Prostate gland (tissue), 2 donors: ENCODE data around the gene BCL11A. TPM values are rescaled to one million over a fixed set of nuclear protein-coding genes. Genes with fewer than 3 reads are reported as not detected.

ENCODE experiments used
- DNase-seq: peaks from one replicate; pipeline ENCODE4 v3.0.0-alpha.2; 2019; ENCODE audit warnings: low spot score
- H3K27ac ChIP-seq, 2 donors: fragments of 200-600 bp; sonication (generic); 2 replicates each; pipeline ENCODE4 v1.5.1; 2017 to 2019
- H3K27me3 ChIP-seq: fragments of 200-600 bp; sonication (generic); replicated peaks from 2 replicates; pipeline ENCODE4 v1.5.1; 2019; ENCODE audit not compliant: insufficient read depth
- H3K36me3 ChIP-seq, 2 donors: fragments of 200-600 bp; sonication (generic); 1 replicate in 1 of 2; 2 replicates in 1 of 2; pipeline versions ENCODE4 v1.5.1 to v1.8.1; 2017 to 2019
- H3K4me1 ChIP-seq: fragments of 200-600 bp; sonication (generic); replicated peaks from 2 replicates; pipeline ENCODE4 v1.5.1; 2019
- H3K4me3 ChIP-seq, 2 donors: fragments of 200-600 bp; sonication (generic); 2 replicates each; pipeline ENCODE4 v1.5.1; 2017 to 2019
- H3K9me3 ChIP-seq: fragments of 200-600 bp; sonication (generic); 2 replicates; pipeline ENCODE4 v1.5.1; 2017
- POLR2A ChIP-seq: fragments of 450-650 bp; IDR thresholded peaks from one replicate; pipeline ENCODE4 v1.6.1; 2016; ENCODE audit warnings: antibody characterized with exemption, mild to moderate bottlenecking
- POLR2AphosphoS5 ChIP-seq: sonication (generic); formaldehyde crosslinking; IDR thresholded peaks from one replicate; pipeline ENCODE4 v1.6.1; 2017; ENCODE audit warnings: antibody characterized with exemption
- WGBS: methylation state at CpG from one replicate; pipeline ENCODE4 v1.1.5; 2018; 5-methylcytosine and 5-hydroxymethylcytosine counted together
- intact Hi-C: fragments of 100-400 bp; cut with DNase I; formaldehyde crosslinking; loops from one replicate; pipeline ENCODE4 v1.14.2; 2022
- total RNA-seq, 2 donors: library from RNA; depleted of rRNA; stranded (reverse); fragments of >200 nt; gene quantifications; one replicate each; pipeline ENCODE4 v1.1.0, GENCODE V29; 2016
- TF ChIP-seq, protein P1 (sequence below), 4 experiments: fragments of 200-600 bp in 2 of 4; fragments of 450-650 bp in 2 of 4; sonication (generic) in 2 of 4; IDR thresholded peaks; 1 replicate in 3 of 4; 2 replicates in 1 of 4; pipeline ENCODE4 v1.5.1; 2016 to 2019; ENCODE audit warnings: antibody characterized with exemption in 4 of 4, mild to moderate bottlenecking in 2 of 4, moderate library complexity in 2 of 4

BCL11A gene
- total RNA-seq, 2 donors from 2014 or later = 14.6 to 22.2 TPM

DNA sequence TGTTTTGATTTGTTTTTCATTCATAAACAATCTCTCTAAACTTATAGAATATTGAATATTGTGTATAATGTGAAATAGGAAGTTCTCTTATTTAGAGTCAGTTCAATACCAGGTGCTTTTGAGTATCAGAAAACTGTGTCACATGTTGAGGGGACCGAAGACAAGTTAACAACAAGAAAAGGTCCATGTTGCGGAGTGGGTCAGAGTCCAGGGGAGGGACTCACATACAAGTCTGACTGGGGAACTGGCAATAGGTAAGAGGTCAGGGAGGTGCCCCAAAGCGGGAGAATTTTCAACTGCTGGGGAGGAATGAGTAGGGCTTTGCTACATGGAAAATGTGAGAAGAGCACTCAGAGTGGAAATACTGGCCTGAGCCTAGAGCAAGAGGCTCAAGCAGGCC lies 19.8 kb upstream of the BCL11A start:
- 97% methylated on average over 3 of the region's 3 CpGs for WGBS
- H3K27me3 ChIP-seq = peaks cover 4% of the 10 kb centered on the region
- no peak overlapping the region for H3K27ac ChIP-seq
- no peak overlapping the region for H3K4me3 ChIP-seq
- no peaks in the 10 kb centered on the region for H3K9me3 ChIP-seq
- no peaks in the 10 kb centered on the region for H3K36me3 ChIP-seq
- intact Hi-C loops = no loop called here
- H3K4me1 ChIP-seq = no peaks in the 10 kb centered on the region
- TF ChIP-seq POLR2A (no peak), POLR2AphosphoS5 (no peak)
- TF ChIP-seq, protein P1, sequence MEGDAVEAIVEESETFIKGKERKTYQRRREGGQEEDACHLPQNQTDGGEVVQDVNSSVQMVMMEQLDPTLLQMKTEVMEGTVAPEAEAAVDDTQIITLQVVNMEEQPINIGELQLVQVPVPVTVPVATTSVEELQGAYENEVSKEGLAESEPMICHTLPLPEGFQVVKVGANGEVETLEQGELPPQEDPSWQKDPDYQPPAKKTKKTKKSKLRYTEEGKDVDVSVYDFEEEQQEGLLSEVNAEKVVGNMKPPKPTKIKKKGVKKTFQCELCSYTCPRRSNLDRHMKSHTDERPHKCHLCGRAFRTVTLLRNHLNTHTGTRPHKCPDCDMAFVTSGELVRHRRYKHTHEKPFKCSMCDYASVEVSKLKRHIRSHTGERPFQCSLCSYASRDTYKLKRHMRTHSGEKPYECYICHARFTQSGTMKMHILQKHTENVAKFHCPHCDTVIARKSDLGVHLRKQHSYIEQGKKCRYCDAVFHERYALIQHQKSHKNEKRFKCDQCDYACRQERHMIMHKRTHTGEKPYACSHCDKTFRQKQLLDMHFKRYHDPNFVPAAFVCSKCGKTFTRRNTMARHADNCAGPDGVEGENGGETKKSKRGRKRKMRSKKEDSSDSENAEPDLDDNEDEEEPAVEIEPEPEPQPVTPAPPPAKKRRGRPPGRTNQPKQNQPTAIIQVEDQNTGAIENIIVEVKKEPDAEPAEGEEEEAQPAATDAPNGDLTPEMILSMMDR (IDR thresholded peaks at IDR 0.05) = no peak
- no peak for DNase-seq

DNA sequence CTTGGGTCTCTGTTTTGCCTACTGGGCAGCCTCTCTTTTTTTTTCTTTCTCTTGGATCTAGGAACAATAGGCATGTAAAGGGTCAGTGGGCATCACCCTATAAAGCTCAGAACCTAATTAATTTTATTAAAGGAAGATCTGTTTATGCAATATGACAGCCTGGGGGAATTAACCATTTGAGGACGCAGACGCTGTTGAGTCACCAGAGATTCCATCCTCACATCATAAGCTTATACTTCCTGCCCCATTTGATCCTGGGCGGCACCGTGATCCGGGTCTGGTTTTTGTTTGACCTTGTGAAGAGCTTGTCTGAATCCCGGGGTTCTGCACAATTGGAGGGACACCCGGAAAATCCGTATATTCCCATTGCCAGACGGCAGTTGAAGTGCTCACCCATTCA lies 16.8 kb upstream of the BCL11A start:
- Histone ChIP-seq H3K27ac (no peak overlapping the region), H3K4me1 (no peaks in the 10 kb centered on the region), H3K9me3 (no peaks in the 10 kb centered on the region), H3K27me3 (peaks cover 4% of the 10 kb centered on the region), H3K36me3 (no peaks in the 10 kb centered on the region), H3K4me3 (no peak overlapping the region)
- intact Hi-C loops = no loop called here
- DNase-seq = no peak
- TF ChIP-seq, protein P1 (IDR thresholded peaks at IDR 0.05) = no peak
- no peak for TF ChIP-seq POLR2AphosphoS5
- no peak for TF ChIP-seq POLR2A
- WGBS = 14% methylated on average over 9 of the region's 9 CpGs

DNA sequence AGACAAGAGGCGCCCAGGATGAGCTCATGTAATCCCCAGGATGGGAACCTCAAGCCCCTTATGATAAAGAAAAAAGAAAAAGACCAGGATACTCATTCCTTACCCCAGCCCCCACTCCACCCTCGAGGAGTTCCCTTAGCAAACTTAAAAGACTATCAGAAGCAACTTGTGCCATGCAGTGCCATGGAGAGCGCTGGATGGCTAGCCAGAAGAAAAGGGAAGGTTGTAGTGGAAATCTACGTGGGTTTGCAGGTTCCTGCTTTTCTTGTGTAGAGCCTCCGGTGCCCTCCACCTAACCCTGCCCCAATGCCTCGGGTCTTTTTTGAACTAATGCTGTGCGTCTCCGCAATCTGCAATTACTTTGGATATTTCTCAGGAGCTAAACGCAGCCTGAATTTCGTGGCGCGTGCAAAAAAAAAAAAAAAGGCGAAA lies 16.2 kb upstream of the BCL11A start:
- DNase-seq = no peak
- H3K4me3 ChIP-seq = no peak overlapping the region
- no peaks in the 10 kb centered on the region for H3K36me3 ChIP-seq
- H3K27me3 ChIP-seq = peaks cover 4% of the 10 kb centered on the region
- intact Hi-C loops = no loop called here
- TF ChIP-seq POLR2AphosphoS5 (no peak), POLR2A (no peak)
- TF ChIP-seq, protein P1 (IDR thresholded peaks at IDR 0.05) = no peak
- H3K9me3 ChIP-seq = no peaks in the 10 kb centered on the region
- H3K4me1 ChIP-seq = no peaks in the 10 kb centered on the region
- H3K27ac ChIP-seq = no peak overlapping the region
- 15% methylated on average over 13 of the region's 13 CpGs for WGBS

DNA sequence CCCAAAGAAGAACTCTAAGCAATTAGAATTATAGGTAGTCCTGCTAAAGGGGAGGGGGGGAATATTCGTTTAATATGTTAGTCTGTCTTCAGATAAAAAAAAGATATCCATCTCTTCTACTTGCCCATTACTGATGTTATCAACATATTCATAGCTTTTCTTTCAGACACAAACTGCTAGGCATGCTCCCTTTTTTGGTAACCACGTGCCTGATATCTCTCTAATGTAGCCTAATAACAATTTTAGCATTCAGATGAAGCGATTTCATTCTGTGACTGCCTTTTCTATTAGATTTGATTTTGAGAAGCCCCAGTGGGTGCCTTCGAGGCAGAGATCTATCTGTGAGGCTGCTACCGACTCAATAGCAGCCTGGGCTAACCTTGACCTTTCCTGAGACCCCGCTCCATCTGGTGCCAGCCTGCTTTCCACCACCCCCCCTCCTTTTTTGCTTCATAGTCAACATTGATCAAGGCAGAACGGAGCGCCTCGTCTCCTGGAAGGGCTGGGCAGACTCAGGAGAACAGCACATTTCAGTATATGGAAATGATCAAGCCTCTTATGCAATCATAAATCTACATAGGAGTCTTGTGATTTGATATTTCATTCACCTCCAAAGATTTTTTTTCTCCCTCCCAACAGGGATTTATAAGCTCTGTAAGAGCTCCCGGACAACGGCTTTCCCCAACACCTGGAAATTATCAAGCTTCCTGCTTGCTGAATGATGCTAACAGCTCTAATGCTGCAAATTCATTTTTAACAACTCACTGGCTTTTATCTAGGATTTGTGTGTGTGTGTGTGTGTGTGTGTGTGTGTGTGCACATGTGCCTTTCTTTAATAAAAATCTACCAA lies 14.7 kb upstream of the BCL11A start:
- no peak overlapping the region for H3K27ac ChIP-seq
- WGBS = 55% methylated on average over 11 of the region's 11 CpGs
- intact Hi-C loops = no loop called here
- H3K9me3 ChIP-seq = no peaks in the 10 kb centered on the region
- H3K36me3 ChIP-seq = no peaks in the 10 kb centered on the region
- TF ChIP-seq POLR2A = no peak
- H3K4me3 ChIP-seq = no peak overlapping the region
- peaks cover 4% of the 10 kb centered on the region for H3K27me3 ChIP-seq
- H3K4me1 ChIP-seq = no peaks in the 10 kb centered on the region
- no peak for DNase-seq

DNA sequence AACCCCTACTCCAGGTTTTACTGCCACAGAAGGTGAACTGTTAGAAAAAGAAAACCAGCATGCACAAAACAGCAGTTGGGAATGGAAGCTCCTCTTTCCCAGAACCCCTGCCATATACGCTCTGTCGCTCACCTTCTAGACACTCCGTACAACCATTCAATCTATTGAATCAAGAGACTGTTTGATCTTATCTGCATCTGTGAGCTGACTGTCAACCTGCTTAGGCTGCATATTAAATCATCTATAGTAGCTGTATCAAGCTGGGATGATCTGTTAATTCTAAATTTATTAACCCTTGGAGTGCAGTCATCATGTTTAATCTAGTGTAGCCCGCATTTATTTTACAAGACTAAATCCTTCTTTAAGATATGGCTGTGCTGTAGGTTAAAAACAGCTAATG lies 13.6 kb upstream of the BCL11A start:
- no peak for DNase-seq
- intact Hi-C loops = no loop called here
- Histone ChIP-seq H3K27me3 (peaks cover 4% of the 10 kb centered on the region), H3K4me1 (no peaks in the 10 kb centered on the region), H3K9me3 (no peaks in the 10 kb centered on the region), H3K36me3 (no peaks in the 10 kb centered on the region), H3K4me3 (no peak overlapping the region), H3K27ac (no peak overlapping the region)
- WGBS = 92% methylated on average over 4 of the region's 4 CpGs
- TF ChIP-seq POLR2AphosphoS5 = no peak
- TF ChIP-seq, protein P1 (IDR thresholded peaks at IDR 0.05) = no peak
- no peak for TF ChIP-seq POLR2A
